ENCODE data around the gene MAN2A1. TPM values are rescaled to one million over a fixed set of nuclear protein-coding genes. Genes with fewer than 3 reads are reported as not detected.

MAN2A1 gene
- total RNA-seq, 6 experiments from 2014 or later = 48.1 to 68.8 (median 61.9) TPM

- TF ChIP-seq POLR2A (IDR thresholded peaks at IDR 0.05) = no peak
- TF ChIP-seq, protein P1, sequence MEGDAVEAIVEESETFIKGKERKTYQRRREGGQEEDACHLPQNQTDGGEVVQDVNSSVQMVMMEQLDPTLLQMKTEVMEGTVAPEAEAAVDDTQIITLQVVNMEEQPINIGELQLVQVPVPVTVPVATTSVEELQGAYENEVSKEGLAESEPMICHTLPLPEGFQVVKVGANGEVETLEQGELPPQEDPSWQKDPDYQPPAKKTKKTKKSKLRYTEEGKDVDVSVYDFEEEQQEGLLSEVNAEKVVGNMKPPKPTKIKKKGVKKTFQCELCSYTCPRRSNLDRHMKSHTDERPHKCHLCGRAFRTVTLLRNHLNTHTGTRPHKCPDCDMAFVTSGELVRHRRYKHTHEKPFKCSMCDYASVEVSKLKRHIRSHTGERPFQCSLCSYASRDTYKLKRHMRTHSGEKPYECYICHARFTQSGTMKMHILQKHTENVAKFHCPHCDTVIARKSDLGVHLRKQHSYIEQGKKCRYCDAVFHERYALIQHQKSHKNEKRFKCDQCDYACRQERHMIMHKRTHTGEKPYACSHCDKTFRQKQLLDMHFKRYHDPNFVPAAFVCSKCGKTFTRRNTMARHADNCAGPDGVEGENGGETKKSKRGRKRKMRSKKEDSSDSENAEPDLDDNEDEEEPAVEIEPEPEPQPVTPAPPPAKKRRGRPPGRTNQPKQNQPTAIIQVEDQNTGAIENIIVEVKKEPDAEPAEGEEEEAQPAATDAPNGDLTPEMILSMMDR (IDR thresholded peaks at IDR 0.05) = no peak
- no peaks in the 10 kb centered on the region for H3K4me1 ChIP-seq
- H3K27me3 ChIP-seq = no peaks in the 10 kb centered on the region
- intact Hi-C loops (cut with DNase I) = no loop called here
- H3K27ac ChIP-seq = no peak overlapping the region
- ATAC-seq (no peak), DNase-seq (no peak)
- WGBS (ENCODE audit: insufficient coverage, low coverage, low lambda C conversion rate, missing lambda C conversion rate) = 83% methylated on average over 1 of the region's 1 CpG
- H3K36me3 ChIP-seq = no peaks in the 10 kb centered on the region
- H3K9me3 ChIP-seq = no peaks in the 10 kb centered on the region
- H3K4me3 ChIP-seq = no peak overlapping the region
Observed at GRCh38 chr5:109669991-109670706, 19.6 kb upstream of the MAN2A1 start.

DNA sequence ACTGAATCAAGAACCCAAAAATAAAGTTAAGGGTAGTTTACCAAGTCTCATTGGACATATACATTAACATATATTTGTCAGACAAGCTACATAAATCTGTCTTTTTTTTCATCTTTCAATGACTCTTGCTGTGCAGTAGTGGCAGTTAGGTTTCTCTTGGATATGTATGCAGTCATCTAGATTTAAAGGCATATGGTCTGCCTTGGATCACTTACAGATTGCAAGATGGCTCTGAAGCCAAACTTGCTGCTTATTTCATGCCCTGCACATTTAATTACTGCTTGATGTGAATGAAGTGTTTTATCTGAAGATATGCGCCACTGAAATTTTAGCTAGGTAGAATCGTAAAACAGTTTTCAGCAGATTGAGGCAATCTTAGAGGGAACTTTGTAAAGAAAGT, 18.6 kb upstream of the MAN2A1 start:
- no peak for TF ChIP-seq POLR2A (IDR thresholded peaks at IDR 0.05)
- TF ChIP-seq, protein P1 (IDR thresholded peaks at IDR 0.05) = no peak
- Histone ChIP-seq H3K4me1 (no peaks in the 10 kb centered on the region), H3K36me3 (no peaks in the 10 kb centered on the region), H3K4me3 (no peak overlapping the region), H3K9me3 (no peaks in the 10 kb centered on the region), H3K27ac (no peak overlapping the region), H3K27me3 (no peaks in the 10 kb centered on the region)
- ATAC-seq = no peak
- intact Hi-C loops (cut with DNase I) = no loop called here
- no peak for DNase-seq
- 92% methylated on average over 2 of the region's 2 CpGs for whole genome bisulfite sequencing (ENCODE audit: insufficient coverage, low coverage, low lambda C conversion rate, missing lambda C conversion rate)

- no peak overlapping the region for H3K4me3 ChIP-seq
- intact Hi-C loops (cut with DNase I) = no loop called here
- TF ChIP-seq POLR2A (IDR thresholded peaks at IDR 0.05) = no peak
- TF ChIP-seq, protein P1 (IDR thresholded peaks at IDR 0.05) = no peak
- DNase-seq (no peak), ATAC-seq (no peak)
- H3K36me3 ChIP-seq = no peaks in the 10 kb centered on the region
- 74% methylated on average over 4 of the region's 4 CpGs for WGBS (ENCODE audit: insufficient coverage, low coverage, low lambda C conversion rate, missing lambda C conversion rate)
- H3K4me1 ChIP-seq = no peaks in the 10 kb centered on the region
- H3K27me3 ChIP-seq = no peaks in the 10 kb centered on the region
- H3K9me3 ChIP-seq = no peaks in the 10 kb centered on the region
- H3K27ac ChIP-seq = no peak overlapping the region
Observed at GRCh38 chr5:109674596-109674995, 15.1 kb upstream of the MAN2A1 start.

- no peak for TF ChIP-seq POLR2A (IDR thresholded peaks at IDR 0.05)
- TF ChIP-seq, protein P1 (IDR thresholded peaks at IDR 0.05) = no peak
- no peak overlapping the region for H3K27ac ChIP-seq
- H3K27me3 ChIP-seq = no peaks in the 10 kb centered on the region
- H3K4me1 ChIP-seq = no peaks in the 10 kb centered on the region
- intact Hi-C loops (cut with DNase I) = no loop called here
- ATAC-seq = no peak
- DNase-seq = no peak
- 78% methylated on average over 3 of the region's 5 CpGs for WGBS (ENCODE audit: insufficient coverage, low coverage, low lambda C conversion rate, missing lambda C conversion rate)
- no peaks in the 10 kb centered on the region for H3K9me3 ChIP-seq
- H3K36me3 ChIP-seq = no peaks in the 10 kb centered on the region
- no peak overlapping the region for H3K4me3 ChIP-seq
Observed at GRCh38 chr5:109676920-109677319, 12.8 kb upstream of the MAN2A1 start.

Measured in right lobe of liver (tissue), 6 donors.